Thyroid gland (tissue), 4 donors: ENCODE measurements around the gene LRRC47. TPM values are rescaled to one million over a fixed set of nuclear protein-coding genes. Genes with fewer than 3 reads are reported as not detected.

ENCODE experiments used
- DNase-seq, 2 donors: peaks; one replicate each; pipeline ENCODE4 v3.0.0-alpha.2; 2019
- H3K27ac ChIP-seq, 3 donors: fragments of 200-600 bp; sonication (generic); 1 replicate in 2 of 3; 2 replicates in 1 of 3; pipeline ENCODE4 v1.5.1; 2016 to 2019; ENCODE audit warnings: mild to moderate bottlenecking in 1 of 3, moderate library complexity in 1 of 3
- H3K27me3 ChIP-seq: fragments of 200-600 bp; sonication (generic); one replicate; pipeline ENCODE4 v1.5.1; 2019
- H3K36me3 ChIP-seq, 2 donors: fragments of 200-600 bp; sonication (generic); one replicate each; pipeline ENCODE4 v1.5.1; 2016 to 2019
- H3K4me1 ChIP-seq, 2 donors: fragments of 200-600 bp; sonication (generic); one replicate each; pipeline ENCODE4 v1.5.1; 2017 to 2019
- H3K4me3 ChIP-seq, 3 donors: fragments of 200-600 bp; sonication (generic); replicated peaks in 1 of 3; 1 replicate in 2 of 3; 2 replicates in 1 of 3; pipeline ENCODE4 v1.5.1; 2016; ENCODE audit warnings: mild to moderate bottlenecking in 1 of 3
- H3K9me3 ChIP-seq: fragments of 200-600 bp; sonication (generic); one replicate; pipeline ENCODE4 v1.5.1; 2017
- CTCF ChIP-seq, 6 experiments: fragments of 200-600 bp in 3 of 6; fragments of 450-650 bp in 3 of 6; sonication (generic) in 3 of 6; IDR thresholded peaks; one replicate each; pipeline ENCODE4 v1.5.1; 2016 to 2019; ENCODE audit warnings: antibody characterized with exemption in 6 of 6, mild to moderate bottlenecking in 2 of 6, inconsistent platforms in 1 of 6, moderate library complexity in 1 of 6
- POLR2A ChIP-seq, 2 donors: fragments of 450-650 bp; IDR thresholded peaks; one replicate each; pipeline ENCODE4 v1.6.1; 2017; ENCODE audit warnings: antibody characterized with exemption in 2 of 2, mild to moderate bottlenecking in 2 of 2, moderate library complexity in 1 of 2
- WGBS, 2 donors: methylation state at CpG; one replicate each; pipeline ENCODE4 v1.1.5; 2017; 5-methylcytosine and 5-hydroxymethylcytosine counted together
- intact Hi-C: fragments of 100-400 bp; cut with DNase I; formaldehyde crosslinking; loops from one replicate; pipeline ENCODE4 v1.15.1; 2023
- total RNA-seq, 4 donors: library from RNA; depleted of rRNA; stranded (reverse); fragments of >200 nt; gene quantifications; one replicate each; pipeline ENCODE4 v1.2.3, GENCODE V29; 2016

The LRRC47 gene
- total RNA-seq, 4 donors from 2014 or later = 38.7 to 45.2 (median 43.7) TPM

GRCh38 chr1:3736131-3736561, 60.2 kb downstream of the LRRC47 start:
- peak; percentile 73 to 75 for DNase-seq
- Histone ChIP-seq H3K4me1 (peaks cover 18 to 30% of the 10 kb centered on the region in 2 donors), H3K27me3 (no peaks in the 10 kb centered on the region), H3K4me3 (no peak overlapping the region), H3K27ac (peak overlapping the region; percentile 80 to 93 (median 87)), H3K36me3 (peaks cover 8 to 14% of the 10 kb centered on the region in 2 donors), H3K9me3 (no peaks in the 10 kb centered on the region)
- WGBS, 2 donors = 31 to 41% methylated on average over 10 to 13 of the region's 13 CpGs
- intact Hi-C loops = no loop called here
- TF ChIP-seq POLR2A (IDR thresholded peaks at IDR 0.05) = no peak
- TF ChIP-seq CTCF (IDR thresholded peaks at IDR 0.05) = no peak

DNA sequence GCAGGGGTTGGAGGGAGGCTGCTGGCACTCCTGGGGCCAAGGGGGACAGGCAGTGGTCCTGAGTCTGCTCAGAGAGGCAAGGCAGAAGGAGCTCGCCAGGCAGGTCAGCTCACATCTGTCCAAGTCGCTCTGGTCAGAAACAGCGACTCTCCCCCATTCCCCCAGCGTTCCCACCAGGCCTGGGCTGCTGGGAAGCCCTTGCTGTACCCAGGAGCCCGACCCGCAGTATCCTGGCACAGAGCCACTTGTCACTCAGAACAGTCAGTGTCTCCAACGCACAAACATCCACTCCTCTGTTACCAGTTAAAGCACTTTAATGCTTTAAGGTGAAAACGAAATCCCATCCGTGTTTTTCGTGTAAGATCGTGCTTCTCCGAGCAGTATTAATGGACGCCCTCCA, 60.6 kb downstream of the LRRC47 start:
- WGBS, 2 donors = 60 to 64% methylated on average over 10 to 13 of the region's 13 CpGs
- intact Hi-C loops = no loop called here
- no peaks in the 10 kb centered on the region for H3K9me3 ChIP-seq
- H3K4me1 ChIP-seq = peaks cover 18 to 31% of the 10 kb centered on the region in 2 donors
- H3K27ac ChIP-seq = peak overlapping the region; percentile 80 to 93 (median 87)
- no peaks in the 10 kb centered on the region for H3K27me3 ChIP-seq
- H3K36me3 ChIP-seq = peaks cover 7 to 14% of the 10 kb centered on the region in 2 donors
- TF ChIP-seq POLR2A (IDR thresholded peaks at IDR 0.05) (no peak), CTCF (IDR thresholded peaks at IDR 0.05) (no peak)
- no peak overlapping the region for H3K4me3 ChIP-seq
- DNase-seq = peak; percentile 35 to 45

DNA sequence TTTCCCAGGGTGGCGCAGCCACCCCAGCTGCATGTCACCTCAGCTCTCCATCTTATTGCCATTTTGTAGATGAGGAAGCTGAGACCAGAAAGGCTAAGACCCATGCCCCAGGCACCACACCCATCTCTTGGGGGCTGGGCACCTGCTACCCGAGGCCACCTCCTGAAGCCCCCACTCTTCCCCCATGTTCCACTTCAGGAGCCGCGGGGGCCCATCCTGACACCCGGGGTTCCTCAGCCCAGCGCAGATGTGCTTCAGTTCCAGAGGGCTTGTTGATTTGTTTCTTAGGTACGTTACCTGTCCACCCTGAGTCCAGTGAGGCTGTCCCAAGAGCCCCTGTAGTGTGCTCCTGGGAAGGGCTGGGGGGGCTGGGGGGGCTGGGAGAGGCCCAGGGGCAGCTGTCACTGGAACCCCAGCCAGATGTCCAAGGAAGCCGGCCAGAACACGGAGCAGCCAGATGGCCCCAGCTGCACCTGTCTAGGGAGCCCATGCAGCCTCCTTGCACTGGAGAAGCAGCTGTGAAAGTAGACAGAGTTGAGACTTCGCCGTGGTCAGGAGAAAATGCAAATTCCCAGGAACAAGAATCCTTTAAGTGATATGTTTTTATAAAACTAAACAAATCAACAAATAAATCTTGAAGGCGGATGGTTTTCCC, 61.1 kb downstream of the LRRC47 start:
- Histone ChIP-seq H3K36me3 (peaks cover 7 to 14% of the 10 kb centered on the region in 2 donors), H3K27me3 (no peaks in the 10 kb centered on the region), H3K27ac (peak overlapping the region in 2 of 3 donors; percentile 87 to 93), H3K4me3 (no peak overlapping the region), H3K4me1 (peaks cover 18 to 36% of the 10 kb centered on the region in 2 donors), H3K9me3 (no peaks in the 10 kb centered on the region)
- DNase-seq = no peak
- WGBS, 2 donors = 79 to 80% methylated on average over 10 to 11 of the region's 12 CpGs
- TF ChIP-seq POLR2A (IDR thresholded peaks at IDR 0.05) (no peak), CTCF (IDR thresholded peaks at IDR 0.05) (no peak)
- intact Hi-C loops = no loop called here

- TF ChIP-seq POLR2A (IDR thresholded peaks at IDR 0.05) (no peak), CTCF (IDR thresholded peaks at IDR 0.05) (no peak)
- intact Hi-C loops = no loop called here
- 93 to 94% methylated on average over 16 of the region's 16 CpGs for WGBS, 2 donors
Measured at GRCh38 chr1:3734602-3735001, 61.7 kb downstream of the LRRC47 start.

GRCh38 chr1:3733883-3734589, 62.3 kb downstream of the LRRC47 start:
- Histone ChIP-seq H3K27ac (no peak overlapping the region), H3K27me3 (no peaks in the 10 kb centered on the region), H3K36me3 (peaks cover 7 to 10% of the 10 kb centered on the region in 2 donors), H3K4me3 (no peak overlapping the region), H3K9me3 (no peaks in the 10 kb centered on the region), H3K4me1 (peaks cover 18 to 38% of the 10 kb centered on the region in 2 donors)
- no peak for TF ChIP-seq CTCF (IDR thresholded peaks at IDR 0.05)
- TF ChIP-seq POLR2A (IDR thresholded peaks at IDR 0.05) = no peak
- intact Hi-C loops = no loop called here
- no peak for DNase-seq
- 88 to 91% methylated on average over 8 to 13 of the region's 17 CpGs for WGBS, 2 donors

More at GRCh38 chr1:3734602-3735001, 61.7 kb downstream of the LRRC47 start:
- no peaks in the 10 kb centered on the region for H3K27me3 ChIP-seq
- H3K9me3 ChIP-seq = no peaks in the 10 kb centered on the region
- H3K4me1 ChIP-seq = peaks cover 18 to 38% of the 10 kb centered on the region in 2 donors
- no peak overlapping the region for H3K27ac ChIP-seq
- DNase-seq = no peak
- peaks cover 7 to 11% of the 10 kb centered on the region in 2 donors for H3K36me3 ChIP-seq
- no peak overlapping the region for H3K4me3 ChIP-seq
